GM19193 (cell line): ENCODE data around the gene PTGFRN.

ENCODE experiments used
- POLR2A ChIP-seq: IDR thresholded peaks from 4 replicates; pipeline ENCODE4 v1.6.1; 2011; ENCODE audit not compliant: insufficient read depth, insufficient read length; ENCODE audit errors: extremely low read depth

PTGFRN gene

DNA sequence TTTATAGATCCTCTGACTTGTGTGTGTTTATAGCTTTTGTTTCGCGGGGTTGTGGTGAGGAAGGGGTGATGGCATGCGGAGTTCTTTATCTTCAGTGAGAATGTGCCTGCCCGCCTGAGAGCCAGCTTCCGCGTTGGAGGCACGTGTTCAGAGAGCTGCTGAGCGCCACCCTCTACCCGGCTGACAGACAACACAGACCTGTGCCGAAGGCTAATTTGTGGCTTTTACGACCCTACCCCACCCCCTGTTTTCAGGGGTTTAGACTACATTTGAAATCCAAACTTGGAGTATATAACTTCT, 77.5 kb downstream of the PTGFRN start:
- TF ChIP-seq POLR2A = no peak

DNA sequence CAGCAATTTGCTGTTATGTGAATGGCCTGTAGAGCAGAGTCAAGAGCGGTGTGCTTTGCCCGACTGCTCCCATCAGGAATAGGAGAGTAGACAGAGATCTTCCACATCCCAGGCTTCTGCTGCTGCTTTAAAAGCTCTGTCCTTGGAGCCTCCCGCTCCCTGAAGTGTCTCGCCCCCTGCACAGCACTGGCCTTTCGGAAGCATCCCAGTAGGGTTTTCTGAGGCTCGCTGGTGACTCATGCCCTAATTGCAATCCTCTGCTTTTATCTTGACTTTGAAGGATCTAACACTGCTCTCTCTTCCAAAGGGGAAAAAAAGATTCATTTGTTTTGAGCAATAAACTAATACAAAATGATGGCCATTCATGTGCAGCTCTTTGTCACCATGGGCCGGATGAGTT, 78.5 kb downstream of the PTGFRN start:
- TF ChIP-seq POLR2A = no peak

DNA sequence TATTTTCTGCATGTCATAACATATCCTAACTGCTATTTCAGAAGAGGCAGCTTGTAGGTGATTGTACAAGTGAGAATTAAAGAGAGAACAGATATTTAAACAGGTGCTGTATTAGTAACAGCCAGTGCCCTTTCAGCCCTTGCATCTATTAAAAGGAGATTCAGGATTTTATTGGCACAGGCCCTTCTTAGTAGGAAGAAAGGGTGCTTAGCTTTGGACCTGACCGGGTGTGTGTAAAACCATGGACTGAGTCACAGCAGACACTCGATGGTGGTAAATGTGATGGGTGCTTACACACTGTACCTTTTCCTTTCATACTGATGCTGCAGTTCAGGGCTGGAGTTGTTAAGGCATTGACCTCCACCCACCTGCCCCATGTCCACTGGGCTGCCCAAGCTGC, 79.2 kb downstream of the PTGFRN start:
- no peak for TF ChIP-seq POLR2A

DNA sequence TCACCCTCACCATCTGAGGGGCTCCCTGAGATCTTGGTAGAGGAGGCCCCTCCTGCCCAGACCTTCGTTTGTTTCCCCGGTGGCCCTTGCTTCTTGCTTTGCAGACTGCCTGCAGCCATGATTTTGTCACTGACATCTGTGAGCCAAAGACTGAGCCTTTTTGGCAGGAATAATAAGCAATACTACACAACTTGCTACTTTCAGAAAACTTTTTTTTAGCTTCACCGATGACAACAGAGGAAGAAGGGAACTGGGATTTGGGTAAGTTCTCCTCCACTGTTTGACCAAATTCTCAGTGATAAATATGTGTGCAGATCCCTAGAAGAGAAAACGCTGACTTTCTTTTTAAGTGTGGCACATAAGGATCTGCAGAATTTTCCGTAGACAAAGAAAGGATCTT, 80.1 kb downstream of the PTGFRN start:
- no peak for TF ChIP-seq POLR2A

DNA sequence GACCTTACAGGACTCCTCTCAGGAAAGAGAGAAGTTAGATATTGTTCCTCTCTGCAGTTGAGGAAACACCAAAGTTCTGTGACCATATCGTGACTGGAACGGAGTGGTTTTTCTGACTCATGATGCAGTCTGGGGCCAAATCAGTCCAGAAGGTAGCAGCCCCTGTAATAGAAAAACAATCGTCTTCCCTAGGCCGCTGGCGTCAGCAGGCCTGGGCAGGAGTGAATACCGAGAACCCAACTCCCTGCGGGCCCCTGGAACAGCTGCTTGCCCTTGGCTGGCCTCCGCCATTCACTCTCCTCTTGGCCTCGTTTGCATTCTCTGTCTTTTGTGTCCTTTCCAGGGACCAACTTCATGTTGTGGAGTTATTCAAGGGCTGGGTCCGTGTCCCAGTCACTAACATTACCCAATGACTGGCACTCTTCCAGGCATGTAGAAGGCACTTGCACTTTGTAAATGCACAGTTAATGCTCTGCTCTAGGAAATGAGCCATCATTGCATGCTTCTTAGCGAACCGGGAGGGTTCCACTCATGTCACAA, 81.0 kb downstream of the PTGFRN start:
- TF ChIP-seq POLR2A = no peak

DNA sequence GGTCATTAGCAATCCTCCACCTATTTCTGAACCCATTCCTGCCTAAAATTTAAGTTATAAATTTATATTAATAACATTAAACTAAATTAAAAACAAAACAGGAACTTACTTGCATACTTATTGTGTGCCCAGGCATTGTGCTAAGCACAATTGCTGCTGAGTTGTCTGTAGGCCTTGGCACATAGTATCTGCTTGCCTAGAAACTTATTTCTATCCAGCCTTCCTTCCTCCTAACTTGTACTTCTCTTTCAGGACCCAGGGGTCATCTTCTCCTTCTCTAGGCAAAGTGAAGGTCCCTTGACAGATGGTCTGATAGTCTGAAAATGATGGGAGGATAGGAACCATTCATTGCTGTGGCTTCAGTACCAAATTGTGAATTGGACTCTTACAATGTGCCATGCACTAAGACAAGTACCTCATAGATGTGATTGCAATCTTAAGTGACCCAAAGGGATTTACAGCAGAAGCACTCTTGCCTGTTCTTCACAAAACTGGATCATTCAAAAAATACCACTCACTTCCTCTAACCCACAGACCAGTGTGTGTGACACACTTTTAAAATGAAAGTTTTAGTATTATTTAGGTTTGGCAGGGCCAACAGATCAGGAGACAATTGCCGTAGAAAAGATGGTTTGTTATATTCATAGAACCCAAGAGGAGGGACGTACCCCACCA, 81.6 kb downstream of the PTGFRN start:
- no peak for TF ChIP-seq POLR2A

DNA sequence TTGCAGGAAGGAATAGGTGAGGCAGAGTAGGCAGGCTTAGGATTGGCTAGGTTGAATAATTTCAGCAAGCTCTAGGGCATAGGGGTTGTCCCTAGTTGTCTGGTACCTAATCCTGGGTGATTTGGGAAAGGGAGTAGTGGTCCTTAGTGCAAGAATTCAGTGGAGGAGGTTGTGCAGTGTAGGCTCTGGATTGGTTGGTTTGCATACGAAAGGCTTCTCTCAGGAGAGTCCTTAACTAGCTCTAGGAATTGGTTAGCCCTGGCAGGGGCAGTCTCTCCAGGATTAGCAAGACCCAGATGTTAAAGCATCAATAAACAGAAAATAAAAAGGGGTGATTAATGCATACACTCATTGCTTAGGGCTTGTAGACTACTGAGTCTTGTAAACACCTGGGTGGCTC, 82.2 kb downstream of the PTGFRN start:
- TF ChIP-seq POLR2A = no peak

DNA sequence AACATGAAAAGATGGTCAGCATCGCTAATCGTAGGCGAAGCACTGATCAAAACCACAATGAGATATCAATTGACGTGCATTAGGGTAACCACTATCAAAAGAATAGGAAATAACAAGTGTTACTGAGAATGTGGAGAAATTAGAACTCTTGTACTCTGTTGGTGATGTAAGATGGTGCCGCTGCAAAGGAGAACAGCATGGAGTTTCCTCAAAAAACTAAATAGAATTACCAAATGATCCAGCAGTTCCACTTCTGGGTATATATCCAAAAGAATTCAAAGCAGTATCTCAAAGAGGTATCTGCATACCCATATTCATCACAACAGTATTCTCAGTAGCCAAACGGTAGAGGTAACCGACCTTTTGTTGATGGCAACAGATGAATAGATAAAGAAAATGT, 83.6 kb downstream of the PTGFRN start:
- no peak for TF ChIP-seq POLR2A

DNA sequence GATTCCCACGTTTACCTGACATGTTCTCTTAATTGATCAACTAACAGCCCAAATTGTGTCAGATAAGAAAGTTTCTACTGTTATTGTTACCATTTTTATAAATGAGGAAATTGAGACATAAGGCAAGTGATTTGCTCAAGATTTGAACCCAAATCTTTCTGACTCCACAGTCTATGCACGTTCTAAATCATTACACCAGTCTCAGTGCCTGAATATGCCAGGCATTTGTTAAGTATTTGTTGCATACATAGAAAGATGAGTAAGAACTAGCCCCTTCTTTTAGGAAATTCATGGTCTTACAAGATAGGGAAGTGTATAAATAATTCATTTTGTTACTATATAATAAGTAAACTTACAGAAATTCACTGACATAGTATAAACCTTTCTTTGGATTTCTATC, 84.7 kb downstream of the PTGFRN start:
- TF ChIP-seq POLR2A = no peak

DNA sequence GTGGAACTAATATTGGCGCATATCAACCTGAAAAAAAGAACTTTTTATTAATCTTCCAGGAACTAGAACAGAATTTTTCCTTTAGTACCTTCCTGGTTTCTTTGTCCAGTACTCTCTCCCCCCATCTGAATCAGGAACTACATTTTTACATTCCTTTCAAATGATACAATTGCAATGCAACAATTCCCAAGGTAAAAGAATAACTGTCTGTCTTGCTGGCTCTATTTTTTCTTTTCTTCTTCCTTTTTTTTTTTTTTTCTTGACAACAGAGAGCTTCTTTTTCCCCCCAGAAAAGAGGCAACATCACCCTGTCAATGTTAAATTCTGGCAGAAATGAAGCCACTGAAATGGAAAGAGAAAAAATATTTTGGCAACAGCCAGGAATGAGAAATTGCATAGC, 87.3 kb downstream of the PTGFRN start:
- no peak for TF ChIP-seq POLR2A

DNA sequence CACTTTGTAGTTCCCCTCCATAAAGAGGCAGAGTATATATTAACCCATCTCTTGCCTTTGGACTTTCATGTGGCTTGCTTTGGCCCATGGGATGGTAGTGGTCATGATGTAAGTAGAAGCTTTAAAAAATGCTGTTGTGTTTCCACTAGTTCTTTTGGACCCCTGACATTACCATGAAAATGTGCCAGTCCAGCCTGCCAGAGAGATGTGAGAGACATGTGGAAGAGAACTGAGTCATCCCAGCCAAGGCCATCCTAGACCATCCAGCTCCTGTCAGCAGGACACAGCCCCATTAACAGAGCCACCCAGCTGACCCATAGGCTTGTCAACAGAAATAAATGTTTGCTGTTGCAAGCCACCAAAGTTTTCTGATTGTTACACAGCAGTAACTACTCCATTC, 87.9 kb downstream of the PTGFRN start:
- TF ChIP-seq POLR2A = no peak

DNA sequence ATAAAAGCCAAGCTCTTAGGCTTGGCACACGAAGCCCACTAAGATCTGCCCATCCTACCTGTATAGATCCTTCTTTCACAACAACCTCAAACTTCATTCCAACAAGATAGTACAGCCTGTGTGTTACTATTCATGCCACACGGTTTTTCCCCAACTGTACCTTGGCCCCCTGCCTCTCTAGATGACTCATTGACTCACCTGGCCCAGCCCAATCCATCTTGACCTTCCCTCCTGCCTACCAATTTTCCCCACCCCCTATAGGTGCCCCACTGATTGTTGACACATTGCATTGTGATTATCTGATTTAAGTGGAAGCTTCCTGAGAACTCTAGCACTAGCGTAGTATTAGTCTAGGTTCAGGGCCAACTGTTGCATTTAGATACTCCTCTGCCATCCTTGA, 89.9 kb downstream of the PTGFRN start:
- TF ChIP-seq POLR2A = no peak

DNA sequence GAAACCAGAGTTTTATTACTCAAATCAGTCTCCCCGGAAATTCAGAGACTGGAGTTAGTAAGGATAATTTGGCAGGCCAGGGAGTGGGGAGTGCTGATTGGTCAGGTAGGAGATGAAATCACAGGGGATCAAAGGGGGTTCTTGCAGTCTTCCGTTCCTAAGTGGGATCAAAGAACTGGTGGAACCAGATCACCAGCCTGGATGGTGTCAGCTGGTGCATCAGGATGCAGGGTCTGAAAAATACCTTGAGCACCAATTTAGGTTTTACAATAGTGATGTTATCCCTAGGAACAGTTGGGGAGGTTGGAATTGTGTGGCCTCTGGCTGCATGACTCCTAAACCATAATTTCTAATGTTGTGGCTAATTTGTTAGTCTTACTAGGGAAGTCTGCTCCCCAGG, 90.4 kb downstream of the PTGFRN start:
- TF ChIP-seq POLR2A = no peak

DNA sequence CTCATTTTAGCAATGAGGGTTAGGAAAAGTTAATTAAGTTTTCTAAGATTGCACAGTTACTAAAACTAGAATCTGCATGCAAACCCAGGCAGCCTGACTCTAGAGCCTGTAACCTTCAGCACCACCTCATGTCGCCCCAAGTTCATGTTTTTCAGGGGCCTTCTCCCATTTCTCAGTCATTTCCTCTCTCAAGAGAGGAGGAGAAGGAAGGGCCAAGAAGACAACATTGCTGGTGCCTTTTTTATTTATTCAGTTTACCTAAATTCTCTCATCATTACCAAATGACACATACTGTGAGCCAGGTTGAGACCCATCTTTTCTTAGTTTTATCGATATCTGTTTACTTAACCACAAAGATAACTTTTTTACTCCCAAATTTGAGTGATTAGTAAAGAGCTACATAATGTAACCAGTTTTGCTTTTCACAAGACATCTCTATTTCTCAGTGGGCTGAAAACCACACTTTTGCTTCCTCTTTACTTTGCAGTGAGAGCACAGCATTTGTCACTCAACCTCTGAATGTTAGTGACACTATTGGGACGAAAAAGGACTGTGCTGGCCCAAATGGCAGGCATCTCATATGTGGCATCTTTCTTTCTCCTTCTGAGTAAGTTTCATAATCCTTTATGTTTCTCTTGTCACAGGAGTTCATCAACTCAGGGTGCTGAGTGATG, 91.7 kb downstream of the PTGFRN start, which contains the start of gene CD101:
Gene CD101, plus strand, starts transcription at position 507 of the 674 bp plus-strand sequence. Its CDS starts 58 bp downstream, at position 565.
- no peak for TF ChIP-seq POLR2A

DNA sequence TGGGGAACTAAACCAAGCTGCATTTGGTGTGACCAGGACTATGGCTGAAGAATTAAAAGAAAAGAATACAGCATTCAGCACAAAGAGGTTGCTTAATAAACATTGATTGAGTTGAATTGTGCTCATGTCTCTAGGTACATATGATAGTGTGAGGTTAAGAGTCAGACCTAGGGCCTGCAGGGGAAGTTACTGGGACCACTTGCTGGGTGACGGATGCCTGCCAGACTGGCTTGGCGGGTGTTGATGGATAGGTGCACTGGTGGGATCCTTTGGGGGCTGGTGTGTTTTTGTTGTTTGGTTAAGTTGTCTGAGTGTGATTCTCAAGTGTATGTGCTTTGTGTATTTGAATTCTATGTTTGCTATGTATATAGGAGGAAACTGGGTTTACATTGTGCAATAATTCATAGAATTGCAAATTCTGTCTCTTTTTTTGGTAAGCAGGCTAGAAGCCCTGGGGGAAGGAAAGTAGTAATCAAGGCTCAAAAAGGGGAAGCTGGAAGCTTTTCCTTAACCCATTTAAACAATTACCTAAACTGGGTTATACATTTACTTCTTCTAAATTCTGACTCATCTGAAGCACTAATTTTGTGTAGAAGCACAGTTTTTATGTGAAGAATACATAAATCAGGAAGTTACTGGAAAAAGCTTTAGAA, 93.6 kb downstream of the PTGFRN start:
- no peak for TF ChIP-seq POLR2A

DNA sequence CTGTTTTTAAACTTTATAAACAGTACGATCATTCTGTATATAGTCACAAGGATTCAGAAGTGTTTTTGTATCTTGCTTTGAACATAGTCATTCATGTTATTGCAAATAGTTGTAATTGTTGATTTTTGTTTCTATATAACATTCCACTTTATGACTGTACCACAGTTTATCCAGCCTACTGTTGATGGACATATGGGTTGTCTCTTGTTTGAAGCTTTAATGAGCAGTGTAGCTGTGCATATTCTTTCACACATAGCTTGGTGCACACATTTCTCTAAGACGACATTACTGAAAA, 98.0 kb downstream of the PTGFRN start:
- TF ChIP-seq POLR2A = no peak

DNA sequence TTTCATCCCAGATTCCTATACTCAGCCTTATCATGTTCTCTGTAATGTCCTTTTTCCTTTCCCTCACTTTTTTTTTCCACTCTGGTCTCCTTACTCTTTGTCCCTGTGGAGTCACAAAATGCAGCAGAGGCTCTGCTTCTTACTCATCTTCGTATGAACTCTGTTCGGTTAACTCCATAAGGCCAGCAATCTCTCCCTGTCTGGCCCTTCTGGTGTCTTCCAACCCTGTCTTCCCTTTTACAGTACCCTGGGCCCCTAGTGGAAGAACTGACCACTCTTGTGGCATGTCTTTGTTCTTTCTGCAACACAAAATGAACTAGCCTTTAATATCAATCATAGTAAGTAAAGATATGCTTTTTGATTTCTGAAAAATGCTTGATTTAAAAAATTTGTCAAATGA, 98.9 kb downstream of the PTGFRN start:
- TF ChIP-seq POLR2A = no peak

DNA sequence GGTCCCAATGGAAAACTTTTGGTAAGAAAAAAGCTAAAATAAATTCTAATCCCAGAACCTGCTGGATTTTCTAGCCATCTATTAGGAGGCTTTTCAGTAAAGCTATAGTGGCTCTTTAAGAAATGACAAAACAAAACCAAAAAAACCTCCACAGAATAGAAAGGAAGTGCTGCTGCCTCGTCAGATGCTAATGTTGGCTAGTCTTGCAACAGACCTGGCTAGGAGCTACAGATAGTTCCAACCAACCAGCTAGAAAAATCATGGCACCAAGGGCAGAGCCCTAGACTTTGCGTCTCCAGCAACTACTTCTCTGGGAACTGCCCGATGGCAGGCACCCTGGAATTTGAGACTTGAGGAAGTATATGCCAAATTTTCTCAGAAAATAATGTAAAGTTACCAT, 99.4 kb downstream of the PTGFRN start:
- TF ChIP-seq POLR2A = no peak
